ENCODE results near the gene DAZ4. TPM values are rescaled to one million over a fixed set of nuclear protein-coding genes. Genes with fewer than 3 reads are reported as not detected.
"Not testable (repeated sequence)": the region's sequence is repeated elsewhere in the genome, so short reads cannot be mapped to it uniquely, and the experiment has no call there.

DAZ4 gene
- total RNA-seq, result not detected
- long read RNA-seq, result 0 reads

GRCh38 chrY:24833619-24834018 lies at the start of gene DAZ4:
DAZ4 (plus strand) TSS chrY:24833919; CDS start chrY:24834127, 208 bp downstream.
- DNase-seq (ENCODE audit: missing footprints); ATAC-seq; intact Hi-C loops (cut with DNase I): not testable (repeated sequence)

- DNase-seq (ENCODE audit: missing footprints); ATAC-seq; intact Hi-C loops (cut with DNase I): not testable (repeated sequence)
Observed at GRCh38 chrY:24813293-24813692, 20.4 kb upstream of the DAZ4 start, which contains the start of gene DAZ3. DAZ3 (minus strand) TSS chrY:24813393; CDS start chrY:24813185, 208 bp downstream.

GRCh38 chrY:24821836-24822235 lies 11.9 kb upstream of the DAZ4 start:
- intact Hi-C loops (cut with DNase I); DNase-seq (ENCODE audit: missing footprints); ATAC-seq: not testable (repeated sequence)

GRCh38 chrY:24824184-24824879 lies 9.4 kb upstream of the DAZ4 start:
- ATAC-seq; DNase-seq (ENCODE audit: missing footprints); intact Hi-C loops (cut with DNase I): not testable (repeated sequence)

- intact Hi-C loops (cut with DNase I); DNase-seq (ENCODE audit: missing footprints); ATAC-seq: not testable (repeated sequence)
Observed at GRCh38 chrY:24825069-24825468, 8.7 kb upstream of the DAZ4 start.

Other genes with a start within 250 kb of the DAZ4 start
- gene BPY2B, start 215.9 kb upstream of the DAZ4 start, total RNA-seq, result not detected
- not detected for gene DAZ3, start 20.5 kb upstream of the DAZ4 start, total RNA-seq
- not detected for gene BPY2C, start 218.2 kb downstream of the DAZ4 start, total RNA-seq